HFF-Myc (cell line): ENCODE data around the gene TCERG1L.

ENCODE experiments used
- DNase-seq: peaks from one replicate; pipeline ENCODE4 v3.0.0-alpha.2; 2011; ENCODE audit warnings: low read depth; ENCODE audit errors: extremely low read depth
- H3K4me3 ChIP-seq: replicated peaks from 2 replicates; pipeline ENCODE4 v1.5.1; 2011; ENCODE audit warnings: low read depth, mild to moderate bottlenecking, control low read depth, low read length
- CTCF ChIP-seq: IDR thresholded peaks from 2 replicates; pipeline ENCODE4 v1.5.1; 2012; ENCODE audit warnings: mild to moderate bottlenecking, low read depth, low read length, control low read depth; ENCODE audit errors: missing control alignments

Gene TCERG1L

GRCh38 chr10:131273476-131273875 is 38.0 kb downstream of the TCERG1L start:
- no peak for TF ChIP-seq CTCF
- H3K4me3 ChIP-seq = no peak overlapping the region
- no peak for DNase-seq

GRCh38 chr10:131272897-131273451 is 38.5 kb downstream of the TCERG1L start:
- TF ChIP-seq CTCF = no peak
- no peak for DNase-seq
- H3K4me3 ChIP-seq = no peak overlapping the region

DNA sequence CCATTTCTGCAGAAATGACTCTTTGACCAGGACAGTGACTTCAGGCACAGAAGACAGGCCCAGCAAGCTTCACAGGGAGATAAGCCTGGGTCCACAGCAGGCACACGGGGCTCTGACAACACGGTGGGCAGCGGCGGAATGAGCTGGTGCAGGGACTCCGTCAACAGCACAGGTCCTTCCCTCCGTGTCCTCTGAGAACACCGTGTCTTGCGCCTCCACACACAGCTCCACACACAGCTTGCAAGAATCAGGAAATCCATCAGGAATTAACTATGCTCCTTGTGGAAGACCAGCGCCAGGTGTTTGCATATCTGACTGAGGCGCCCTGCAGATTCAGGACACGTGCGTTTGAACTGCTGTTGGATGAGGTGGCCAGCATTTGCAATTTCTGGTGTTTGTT is 39.6 kb downstream of the TCERG1L start:
- DNase-seq = no peak
- H3K4me3 ChIP-seq = no peak overlapping the region
- TF ChIP-seq CTCF = no peak

- no peak for DNase-seq
- no peak overlapping the region for H3K4me3 ChIP-seq
- TF ChIP-seq CTCF = no peak
Measured at GRCh38 chr10:131271195-131271880, 40.2 kb downstream of the TCERG1L start.

DNA sequence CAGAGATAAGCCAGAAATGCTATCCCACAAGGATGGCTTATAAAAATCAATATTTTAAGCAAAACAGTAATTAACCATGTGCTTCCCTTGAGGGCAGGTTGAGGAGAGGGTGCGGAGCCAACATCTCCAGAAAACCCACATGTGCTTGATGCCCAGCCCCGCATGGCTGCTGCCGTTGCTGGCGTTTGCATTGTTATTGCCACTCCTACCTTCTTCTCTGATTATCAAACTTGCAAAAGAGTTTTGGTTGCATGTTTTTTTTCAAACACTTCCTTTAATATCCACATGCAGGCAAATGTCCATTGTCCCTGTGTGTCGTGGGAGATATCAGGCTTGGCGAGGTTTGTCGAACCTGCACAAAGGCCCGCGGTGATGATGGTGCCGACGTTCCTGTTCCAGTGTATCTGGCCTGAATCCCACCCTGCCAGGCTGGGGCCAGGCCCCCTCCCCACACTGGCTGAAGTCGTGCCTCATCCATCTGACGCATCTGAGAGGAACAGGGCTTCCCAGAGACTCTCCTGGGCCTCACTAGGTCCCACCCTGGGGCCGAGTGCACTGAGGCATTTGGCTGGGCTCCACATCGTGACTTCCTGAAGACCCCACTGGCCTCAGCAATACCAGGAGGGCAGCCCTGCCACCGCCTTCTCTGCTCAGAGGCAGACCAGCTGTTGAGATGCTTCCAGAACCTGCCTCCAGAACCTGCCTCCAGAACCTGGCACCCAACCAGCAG is 40.9 kb downstream of the TCERG1L start:
- H3K4me3 ChIP-seq = no peak overlapping the region
- TF ChIP-seq CTCF = no peak
- no peak for DNase-seq

DNA sequence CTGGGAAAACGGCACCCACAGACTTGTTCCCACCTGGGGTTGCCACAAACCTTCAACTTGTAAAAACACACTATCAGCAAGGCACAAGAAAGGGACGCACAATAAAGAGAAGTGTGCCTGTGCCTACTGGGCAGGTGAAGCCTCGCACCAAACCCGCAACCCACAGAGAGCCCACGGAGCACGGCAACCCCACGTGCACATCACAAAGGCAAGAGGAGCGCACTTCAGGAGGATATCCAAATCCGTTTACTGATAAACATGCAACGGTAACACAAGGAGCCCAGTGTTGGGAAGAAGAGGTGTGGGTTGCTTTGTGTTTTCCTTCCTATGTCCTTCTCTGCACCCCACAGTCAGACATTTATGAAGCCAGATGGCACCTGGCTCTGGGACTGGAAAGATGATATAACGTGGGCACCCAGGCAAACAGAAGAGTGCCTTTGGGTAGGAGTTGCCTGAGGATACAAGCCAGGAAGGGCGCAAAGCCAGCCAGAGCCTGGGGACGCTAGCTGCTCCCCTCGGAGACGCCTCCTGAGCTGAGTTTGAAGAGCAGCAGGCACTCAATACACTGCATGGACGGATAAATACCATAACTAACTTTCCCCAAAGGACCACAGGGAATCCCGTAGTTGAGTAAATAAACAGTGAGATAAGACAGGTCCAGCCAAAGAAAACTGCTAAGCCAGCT is 41.6 kb downstream of the TCERG1L start:
- no peak for DNase-seq

More for the DNA sequence above, 41.6 kb downstream of the TCERG1L start:
- no peak overlapping the region for H3K4me3 ChIP-seq
- no peak for TF ChIP-seq CTCF
